ENCODE data around the gene ESX1.

Gene ESX1

DNA sequence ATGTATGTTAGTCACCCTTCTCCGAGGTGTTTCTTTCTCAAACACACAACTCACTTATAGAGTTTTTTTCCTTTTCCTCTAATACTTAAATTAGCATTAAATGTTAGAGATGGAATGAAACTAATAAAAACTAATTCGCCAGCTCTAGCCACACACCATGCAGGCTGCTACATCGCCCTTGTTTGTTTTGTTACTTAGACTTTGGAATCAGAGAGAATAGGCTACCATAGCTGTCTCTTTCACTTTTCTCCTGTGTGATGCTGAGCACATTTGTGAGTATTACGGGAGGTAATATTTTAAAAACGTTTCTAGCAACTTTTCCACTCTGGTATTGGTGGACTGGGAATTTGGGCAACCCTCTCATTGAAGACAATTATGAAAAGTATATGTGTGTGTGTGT is 43.5 kb downstream of the ESX1 start:
- no peak for ATAC-seq
- no peak overlapping the region for H3K27ac Mint-ChIP-seq

DNA sequence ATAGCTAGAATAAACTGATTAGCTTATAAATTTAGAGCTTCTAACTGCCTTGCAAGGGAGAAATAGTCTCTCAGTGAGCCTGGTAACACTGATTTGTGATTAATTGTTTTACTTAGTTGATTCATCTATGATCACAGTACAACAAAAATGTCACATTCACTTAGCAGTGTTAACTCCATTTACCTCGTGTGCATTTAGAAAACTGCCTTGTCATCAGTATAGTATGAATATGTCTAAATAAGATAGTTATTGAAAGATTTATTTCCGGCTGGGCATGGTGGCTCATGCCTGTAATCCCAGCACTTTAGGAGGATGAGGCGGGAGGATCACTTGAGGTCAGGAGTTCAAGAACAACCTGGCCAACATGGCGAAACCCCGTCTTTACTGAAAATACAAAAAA is 49.2 kb downstream of the ESX1 start:
- Mint-ChIP-seq H3K4me3 (no peak overlapping the region), H3K4me1 (no peaks in the 10 kb centered on the region), H3K27me3 (no peaks in the 10 kb centered on the region), H3K27ac (no peak overlapping the region), H3K36me3 (no peaks in the 10 kb centered on the region), H3K9me3 (no peaks in the 10 kb centered on the region)
- no peak for ATAC-seq

More for the DNA sequence above, 43.5 kb downstream of the ESX1 start:
- H3K36me3 Mint-ChIP-seq = no peaks in the 10 kb centered on the region
- no peak overlapping the region for H3K4me3 Mint-ChIP-seq
- peaks cover 2% of the 10 kb centered on the region for H3K27me3 Mint-ChIP-seq
- H3K9me3 Mint-ChIP-seq = no peaks in the 10 kb centered on the region
- no peaks in the 10 kb centered on the region for H3K4me1 Mint-ChIP-seq
